HG02870 (cell line): ENCODE data around the gene MVB12A.

Experiments used
- ATAC-seq: cut with Tn5 transposase; IDR thresholded peaks from one replicate; pipeline ENCODE4 v1.9.1; 2021; ENCODE audit warnings: mild to moderate bottlenecking, moderate library complexity; ENCODE audit not compliant: unreplicated experiment

The MVB12A gene

GRCh38 chr19:17404621-17405249 is 15.1 kb upstream of the MVB12A start:
- no peak for ATAC-seq

GRCh38 chr19:17405250-17406045 is 14.4 kb upstream of the MVB12A start, which contains the start of gene BST2:
Gene BST2, minus strand, starts transcription at chr19:17405630. Its CDS starts 55 bp downstream, at chr19:17405575.
- ATAC-seq = peak; percentile 79

GRCh38 chr19:17406046-17406886 is 13.6 kb upstream of the MVB12A start:
- ATAC-seq = no peak

GRCh38 chr19:17406887-17407196 is 13.0 kb upstream of the MVB12A start:
- no peak for ATAC-seq

- no peak for ATAC-seq
Measured at GRCh38 chr19:17409990-17410389, 9.9 kb upstream of the MVB12A start.

- no peak for ATAC-seq
Measured at GRCh38 chr19:17411801-17412200, 8.0 kb upstream of the MVB12A start.

- ATAC-seq = no peak
Measured at GRCh38 chr19:17414097-17414496, 5.8 kb upstream of the MVB12A start.

- no peak for ATAC-seq
Measured at GRCh38 chr19:17415121-17415520, 4.7 kb upstream of the MVB12A start.

GRCh38 chr19:17418710-17419109 is 1.1 kb upstream of the MVB12A start:
- no peak for ATAC-seq

- no peak for ATAC-seq
Measured at GRCh38 chr19:17419154-17419620, 660 bp upstream of the MVB12A start.

- no peak for ATAC-seq
Measured at GRCh38 chr19:17420475-17420924, 653 bp downstream of the MVB12A start.

- ATAC-seq = no peak
Measured at GRCh38 chr19:17421942-17422341, 2.1 kb downstream of the MVB12A start.

GRCh38 chr19:17423429-17424208 is 3.8 kb downstream of the MVB12A start:
- no peak for ATAC-seq

- ATAC-seq = no peak
Measured at GRCh38 chr19:17424743-17425365, 5.0 kb downstream of the MVB12A start.

- ATAC-seq = no peak
Measured at GRCh38 chr19:17429641-17430113, 9.8 kb downstream of the MVB12A start.

- no peak for ATAC-seq
Measured at GRCh38 chr19:17431417-17431816, 11.6 kb downstream of the MVB12A start.

- no peak for ATAC-seq
Measured at GRCh38 chr19:17435218-17435617, 15.4 kb downstream of the MVB12A start.

- no peak for ATAC-seq
Measured at GRCh38 chr19:17436094-17436873, 16.4 kb downstream of the MVB12A start.

GRCh38 chr19:17436874-17437267 is 17.0 kb downstream of the MVB12A start:
- no peak for ATAC-seq
